ENCODE measurements around the gene MVD. TPM values are rescaled to one million over a fixed set of nuclear protein-coding genes. Genes with fewer than 3 reads are reported as not detected.

Gene MVD
- total and polyA plus RNA-seq, 2 of the 13 experiments (the other 11 are each of a cell fraction or from before 2014, with no cell fraction given): 28.1 to 187 TPM

DNA sequence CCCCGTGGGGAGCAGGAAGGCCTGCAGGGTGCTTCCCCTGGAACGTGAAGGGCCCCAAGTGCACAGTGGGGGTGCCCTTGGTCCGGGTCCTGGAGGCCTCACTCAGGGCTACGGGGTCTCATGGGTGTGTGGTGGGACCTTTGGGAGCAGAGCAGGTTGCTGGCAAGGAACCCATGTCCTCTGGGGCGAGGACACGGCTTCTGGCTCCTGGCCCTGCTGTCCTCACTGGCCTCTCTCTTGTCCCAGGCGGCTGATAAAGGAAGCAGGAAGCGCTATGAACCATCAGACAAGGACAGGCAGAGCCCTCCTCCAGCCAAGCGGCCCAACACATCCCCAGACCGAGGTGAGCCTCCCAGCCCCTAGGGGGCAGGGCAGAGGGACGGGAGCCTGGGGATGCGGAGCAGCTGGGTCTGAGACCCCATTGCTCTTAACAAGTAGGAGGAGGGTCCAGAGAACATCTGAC is 34.3 kb downstream of the MVD start (continued):
- TF ChIP-seq SP4 (CRISPR knock-in tag; IDR thresholded peaks at IDR 0.05) (no peak), GFI1 (CRISPR knock-in tag; IDR thresholded peaks at IDR 0.05; ENCODE audit: borderline replicate concordance) (no peak), PLSCR1 (CRISPR knock-in tag; IDR thresholded peaks at IDR 0.05; ENCODE audit: borderline replicate concordance) (no peak), MBNL3 (CRISPR knock-in tag; conservative IDR thresholded peaks at IDR 0.05) (no peak), ZNF512 (CRISPR knock-in tag; IDR thresholded peaks at IDR 0.05) (no peak), YY1 (IDR thresholded peaks at IDR 0.05; ENCODE audit: insufficient read depth, insufficient replicate concordance, low read depth, low read length) (no peak), ZNF597 (CRISPR knock-in tag; IDR thresholded peaks at IDR 0.05) (no peak), ZBTB8A (CRISPR knock-in tag; IDR thresholded peaks at IDR 0.05; ENCODE audit: borderline replicate concordance, low read depth) (no peak), ZNF609 (CRISPR knock-in tag; IDR thresholded peaks at IDR 0.05; ENCODE audit: borderline replicate concordance) (no peak), ZNF879 (CRISPR knock-in tag; IDR thresholded peaks at IDR 0.05) (no peak), SALL1 (CRISPR knock-in tag; IDR thresholded peaks at IDR 0.05) (peak; percentile 28; the same call in 1 of the 2 replicates), TRIM24 (CRISPR knock-in tag; IDR thresholded peaks at IDR 0.05) (no peak), STAG1 (CRISPR knock-in tag; IDR thresholded peaks at IDR 0.05) (peak; percentile 47), NFIB (CRISPR knock-in tag; IDR thresholded peaks at IDR 0.05; ENCODE audit: borderline replicate concordance) (no peak), ZBED4 (CRISPR knock-in tag; IDR thresholded peaks at IDR 0.05; ENCODE audit: borderline replicate concordance) (no peak), SUZ12 (IDR thresholded peaks at IDR 0.05; ENCODE audit: low read depth, low read length) (no peak), ZNF709 (CRISPR knock-in tag; IDR thresholded peaks at IDR 0.05) (no peak)

Data from HepG2 (cell line).